GM06990 (cell line): ENCODE data around the gene RRAS2.
"Not testable (repeated sequence)": the region's sequence is repeated elsewhere in the genome, so short reads cannot be mapped to it uniquely, and the experiment has no call there.

Source experiments
- DNase-seq: peaks from one replicate; pipeline ENCODE4 v3.0.0-alpha.2; 2011; ENCODE audit not compliant: insufficient read length; ENCODE audit errors: extremely low read depth
- H3K27me3 ChIP-seq: replicated peaks from 2 replicates; pipeline ENCODE4 v1.6.0; 2011; ENCODE audit warnings: low read length; ENCODE audit not compliant: control insufficient read depth, insufficient read depth
- H3K36me3 ChIP-seq: 2 replicates; pipeline ENCODE4 v1.5.1; 2011; ENCODE audit warnings: low read length; ENCODE audit not compliant: control insufficient read depth, insufficient read depth
- H3K4me3 ChIP-seq: replicated peaks from 2 replicates; pipeline ENCODE4 v1.5.1; 2011; ENCODE audit warnings: low read depth, mild to moderate bottlenecking, control low read depth, low read length
- TF ChIP-seq, protein P1 (sequence below): IDR thresholded peaks from 2 replicates; pipeline ENCODE4 v1.5.1; 2011; ENCODE audit warnings: low read length, control low read depth, mild to moderate bottlenecking, inconsistent platforms; ENCODE audit not compliant: insufficient read depth, poor library complexity, severe bottlenecking

The RRAS2 gene

DNA sequence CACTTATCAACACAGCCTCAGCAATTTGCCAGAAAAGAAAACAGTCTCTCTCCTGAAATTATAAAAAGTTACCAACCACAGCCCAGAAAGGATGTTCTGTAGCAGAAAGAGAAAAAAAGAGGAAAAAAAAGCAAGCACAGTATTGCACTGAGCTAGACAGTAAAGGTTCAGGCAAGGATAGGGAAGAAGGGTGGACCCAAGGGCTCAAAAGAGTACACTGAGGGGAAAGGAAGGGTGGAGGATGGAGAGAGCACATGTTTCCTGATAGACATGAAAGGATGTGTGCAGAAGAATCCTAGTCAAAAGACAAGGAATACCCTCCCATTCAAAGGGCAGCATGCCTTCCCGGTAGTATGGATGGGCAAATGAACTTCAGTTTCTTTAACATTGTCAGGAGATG, 59.1 kb downstream of the RRAS2 start:
- TF ChIP-seq, protein P1, sequence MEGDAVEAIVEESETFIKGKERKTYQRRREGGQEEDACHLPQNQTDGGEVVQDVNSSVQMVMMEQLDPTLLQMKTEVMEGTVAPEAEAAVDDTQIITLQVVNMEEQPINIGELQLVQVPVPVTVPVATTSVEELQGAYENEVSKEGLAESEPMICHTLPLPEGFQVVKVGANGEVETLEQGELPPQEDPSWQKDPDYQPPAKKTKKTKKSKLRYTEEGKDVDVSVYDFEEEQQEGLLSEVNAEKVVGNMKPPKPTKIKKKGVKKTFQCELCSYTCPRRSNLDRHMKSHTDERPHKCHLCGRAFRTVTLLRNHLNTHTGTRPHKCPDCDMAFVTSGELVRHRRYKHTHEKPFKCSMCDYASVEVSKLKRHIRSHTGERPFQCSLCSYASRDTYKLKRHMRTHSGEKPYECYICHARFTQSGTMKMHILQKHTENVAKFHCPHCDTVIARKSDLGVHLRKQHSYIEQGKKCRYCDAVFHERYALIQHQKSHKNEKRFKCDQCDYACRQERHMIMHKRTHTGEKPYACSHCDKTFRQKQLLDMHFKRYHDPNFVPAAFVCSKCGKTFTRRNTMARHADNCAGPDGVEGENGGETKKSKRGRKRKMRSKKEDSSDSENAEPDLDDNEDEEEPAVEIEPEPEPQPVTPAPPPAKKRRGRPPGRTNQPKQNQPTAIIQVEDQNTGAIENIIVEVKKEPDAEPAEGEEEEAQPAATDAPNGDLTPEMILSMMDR = no peak
- Histone ChIP-seq H3K36me3 (no peaks in the 10 kb centered on the region), H3K4me3 (no peak overlapping the region), H3K27me3 (no peaks in the 10 kb centered on the region)
- DNase-seq = no peak

DNA sequence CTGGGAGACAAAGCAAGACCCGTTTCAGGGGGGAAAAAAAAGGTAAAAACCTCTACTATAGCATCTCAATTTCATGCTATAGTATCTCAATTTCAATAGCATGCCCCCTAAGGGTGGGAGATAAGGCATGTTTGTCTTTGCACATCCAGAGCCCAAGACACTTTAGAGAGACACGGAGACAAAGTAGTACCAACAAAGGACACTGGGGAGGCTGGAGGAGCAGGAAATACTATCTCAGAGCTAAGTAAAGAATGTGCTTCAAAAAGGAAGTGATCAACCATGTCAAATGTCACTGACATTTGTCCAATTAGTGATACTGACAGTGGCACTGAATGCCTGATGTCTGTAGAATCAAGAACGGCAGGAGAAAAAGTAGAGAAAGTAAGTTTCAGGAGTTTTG, 68.6 kb downstream of the RRAS2 start:
- TF ChIP-seq, protein P1 = no peak
- Histone ChIP-seq H3K4me3 (no peak overlapping the region), H3K27me3 (no peaks in the 10 kb centered on the region), H3K36me3 (peaks cover 2% of the 10 kb centered on the region)
- DNase-seq = no peak

- Histone ChIP-seq H3K27me3 (no peaks in the 10 kb centered on the region), H3K36me3 (peaks cover 2% of the 10 kb centered on the region), H3K4me3 (no peak overlapping the region)
- TF ChIP-seq, protein P1 = no peak
- no peak for DNase-seq
Observed at GRCh38 chr11:14288189-14288935, 70.6 kb downstream of the RRAS2 start.

DNA sequence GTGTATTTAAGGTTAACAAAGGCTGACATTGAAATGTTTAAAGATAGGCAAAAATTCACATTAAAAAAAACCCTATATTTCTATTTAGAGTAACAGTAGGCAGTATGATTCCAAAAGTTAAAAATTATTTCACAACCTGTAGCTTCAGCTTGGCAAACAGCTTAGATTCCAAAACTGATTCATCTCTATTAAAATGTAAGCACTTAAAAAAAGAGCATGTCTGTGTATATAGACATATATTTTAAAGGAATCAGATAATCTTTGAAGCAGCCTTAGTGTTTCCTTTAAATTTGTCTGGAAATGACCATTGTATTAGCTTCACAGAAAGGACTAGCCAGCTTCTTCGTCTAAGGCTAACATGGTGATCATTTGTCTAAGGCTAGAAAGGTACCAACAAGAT, 80.1 kb downstream of the RRAS2 start:
- not testable (repeated sequence) for H3K27me3 ChIP-seq, H3K4me3 ChIP-seq, DNase-seq, H3K36me3 ChIP-seq

DNA sequence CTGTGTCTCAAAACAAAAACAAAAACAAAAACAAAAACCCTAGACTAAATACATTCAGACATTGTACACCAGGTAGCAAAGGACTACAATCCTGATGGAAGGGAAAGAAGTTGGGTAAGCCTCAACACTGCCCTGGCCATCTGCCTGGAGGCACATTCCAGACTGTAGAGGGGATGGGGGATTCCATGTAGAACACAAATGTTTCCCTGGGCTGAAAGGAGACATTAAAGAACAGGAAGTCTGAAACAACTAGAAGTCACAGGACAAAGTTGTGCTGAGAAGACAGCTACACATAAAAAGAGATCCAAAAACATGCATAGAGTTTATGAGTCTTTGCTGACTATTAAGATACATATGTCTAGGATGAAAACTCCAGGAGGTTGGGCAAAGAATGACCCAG, 83.9 kb downstream of the RRAS2 start:
- Histone ChIP-seq H3K27me3 (no peaks in the 10 kb centered on the region), H3K36me3 (no peaks in the 10 kb centered on the region; the same call in 1 of the 2 replicates), H3K4me3 (no peak overlapping the region)
- TF ChIP-seq, protein P1 = no peak
- DNase-seq = no peak

- H3K36me3 ChIP-seq = no peaks in the 10 kb centered on the region; the same call in 1 of the 2 replicates
- TF ChIP-seq, protein P1 = no peak
Observed at GRCh38 chr11:14273895-14274294, 85.1 kb downstream of the RRAS2 start.

More at GRCh38 chr11:14273895-14274294, 85.1 kb downstream of the RRAS2 start:
- DNase-seq = no peak
- H3K27me3 ChIP-seq = no peaks in the 10 kb centered on the region
- H3K4me3 ChIP-seq = no peak overlapping the region
